ENCODE data around the gene ARL15.
"Not testable (repeated sequence)": the region's sequence is repeated elsewhere in the genome, so short reads cannot be mapped to it uniquely, and the experiment has no call there.

ARL15 gene

DNA sequence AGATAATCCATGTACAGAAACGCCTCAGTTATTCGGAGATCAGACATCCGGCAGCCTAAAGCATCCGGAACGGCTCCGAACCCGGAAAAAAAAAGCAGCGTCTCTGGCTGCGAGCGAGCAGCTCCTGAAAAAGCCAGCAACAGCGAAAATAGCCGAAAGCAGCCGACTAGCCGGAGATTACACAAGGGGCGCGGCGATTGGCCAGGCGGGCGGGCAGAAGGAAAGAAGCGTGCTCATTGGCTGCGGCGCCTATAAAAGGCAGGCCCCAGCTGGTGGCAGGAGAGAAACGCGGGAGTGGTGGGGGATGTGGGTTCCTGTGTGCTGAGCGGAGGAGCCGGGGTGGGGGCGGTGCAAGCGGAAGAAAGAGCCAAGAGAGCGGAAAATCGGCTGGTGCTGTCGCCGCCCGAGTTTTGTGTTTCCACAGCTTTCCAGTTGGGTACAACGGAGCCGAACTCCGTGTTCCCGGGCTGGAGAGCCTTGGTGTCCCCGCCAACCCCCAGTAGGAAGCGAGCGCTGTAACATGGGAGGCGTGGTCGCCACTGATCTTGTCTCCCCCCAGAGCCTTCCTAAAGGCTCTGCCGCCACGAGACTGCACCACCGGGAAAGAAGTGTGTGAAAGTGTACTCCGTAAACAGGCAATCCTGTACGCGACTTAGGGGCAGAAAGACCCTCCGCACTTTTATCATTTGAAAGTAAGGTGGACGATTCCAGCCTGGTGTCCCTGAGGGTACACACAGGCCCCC, at the start of gene ARL15:
TSS of gene ARL15 (minus strand) at position 141 of the 743 bp plus-strand sequence.
- DNase-seq (ENCODE audit: low read depth), result peak; percentile 96

DNA sequence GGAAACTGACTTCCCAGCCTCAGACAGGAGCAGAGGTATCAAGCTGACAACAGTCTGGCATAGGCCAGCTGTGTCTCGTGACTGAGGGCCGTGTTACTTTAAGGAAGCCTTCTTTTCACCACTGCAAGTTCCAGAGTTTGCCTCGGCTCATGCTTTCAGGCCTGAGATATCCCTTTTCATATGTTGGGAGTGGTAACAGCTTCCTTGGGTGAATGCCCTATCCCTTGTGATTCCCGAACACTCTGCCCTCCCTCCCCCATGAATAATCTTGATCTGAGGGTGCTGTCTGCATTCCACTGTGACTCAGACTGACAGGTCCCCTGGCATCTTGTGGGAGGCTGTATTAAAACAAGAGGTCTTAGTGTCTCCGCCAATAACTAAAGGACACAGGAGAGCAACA, 49.7 kb upstream of the ARL15 start:
- DNase-seq (ENCODE audit: low read depth), result peak; percentile 55

DNA sequence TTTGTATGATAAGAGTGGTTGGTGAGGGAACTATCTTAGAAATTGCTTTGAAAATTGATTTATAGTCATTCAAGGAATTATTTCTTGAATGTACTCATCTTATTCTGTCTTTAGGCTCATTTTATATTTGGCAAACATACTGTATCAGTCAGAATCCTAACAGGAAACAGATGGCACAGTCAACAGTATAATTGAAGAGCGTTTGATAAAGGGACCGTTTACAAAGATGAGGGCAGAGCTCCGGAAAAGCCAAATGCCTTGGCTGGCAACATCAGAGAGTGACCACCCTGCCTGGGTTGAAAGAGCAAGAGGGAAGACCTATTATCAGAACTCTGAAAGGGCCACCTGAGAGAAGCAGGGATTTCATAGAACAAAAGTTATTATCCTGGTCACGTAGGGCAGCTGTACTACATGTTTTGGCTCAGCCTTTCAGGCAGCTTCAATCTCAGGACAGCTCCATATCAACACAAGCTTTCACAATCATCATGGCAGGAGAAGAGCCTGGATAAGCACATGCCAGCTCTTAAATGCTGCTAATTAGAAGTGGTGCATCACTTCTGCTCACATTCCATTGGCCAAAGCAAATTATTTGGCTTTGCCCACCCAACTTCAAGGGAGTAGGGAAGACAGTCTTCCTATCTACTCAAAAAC, 47.2 kb upstream of the ARL15 start:
- no peak for DNase-seq (ENCODE audit: low read depth)

DNA sequence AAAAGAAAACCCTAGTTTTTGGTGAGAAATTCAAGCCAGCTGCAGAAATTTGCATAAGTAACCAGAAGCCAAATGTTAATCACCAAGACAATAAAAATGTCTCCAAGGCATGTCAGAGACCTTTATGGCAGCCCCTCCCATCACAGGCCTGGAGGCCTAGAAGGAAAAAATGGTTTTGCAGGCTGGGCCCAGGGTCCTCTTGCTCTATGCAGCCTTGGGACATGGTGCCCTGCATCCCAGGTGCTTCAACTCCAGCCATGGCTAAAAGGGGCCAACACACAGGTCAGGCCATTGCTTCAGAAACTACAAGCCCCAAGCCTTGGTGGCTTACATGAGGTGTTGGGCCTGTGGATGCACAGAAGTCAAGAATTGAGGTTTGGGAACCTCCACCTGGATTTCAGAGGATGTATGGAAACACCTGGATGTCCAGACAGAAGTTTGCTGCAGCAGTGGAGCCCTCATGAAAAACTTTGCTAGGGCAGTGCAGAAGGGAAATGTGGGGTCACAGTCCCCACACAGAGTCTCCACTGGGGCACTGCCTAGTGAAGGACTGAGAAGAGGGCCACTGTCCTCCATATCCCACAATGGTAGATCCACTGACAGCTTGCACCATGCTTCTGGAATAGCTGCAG, 43.7 kb upstream of the ARL15 start:
- not testable (repeated sequence) for DNase-seq (ENCODE audit: low read depth)

DNA sequence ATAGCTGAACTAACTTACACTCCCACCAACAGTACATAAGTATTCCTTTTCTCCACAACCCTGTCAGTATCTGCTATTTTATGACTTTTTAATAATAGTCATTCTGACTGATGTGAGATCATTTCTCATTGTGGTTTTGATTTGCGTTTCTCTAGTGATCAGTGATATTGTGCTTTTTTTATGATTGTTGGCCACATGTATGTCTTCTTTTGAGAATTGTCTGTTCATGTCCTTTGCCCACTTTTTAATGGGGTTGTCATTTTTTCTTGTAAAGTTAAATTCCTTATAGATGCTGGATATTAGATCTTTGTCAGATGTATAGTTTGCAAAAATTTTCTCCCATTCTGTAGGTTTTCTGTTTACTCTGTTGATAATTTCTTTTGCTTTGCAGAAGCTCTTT, 42.2 kb upstream of the ARL15 start:
- DNase-seq (ENCODE audit: low read depth), result not testable (repeated sequence)

DNA sequence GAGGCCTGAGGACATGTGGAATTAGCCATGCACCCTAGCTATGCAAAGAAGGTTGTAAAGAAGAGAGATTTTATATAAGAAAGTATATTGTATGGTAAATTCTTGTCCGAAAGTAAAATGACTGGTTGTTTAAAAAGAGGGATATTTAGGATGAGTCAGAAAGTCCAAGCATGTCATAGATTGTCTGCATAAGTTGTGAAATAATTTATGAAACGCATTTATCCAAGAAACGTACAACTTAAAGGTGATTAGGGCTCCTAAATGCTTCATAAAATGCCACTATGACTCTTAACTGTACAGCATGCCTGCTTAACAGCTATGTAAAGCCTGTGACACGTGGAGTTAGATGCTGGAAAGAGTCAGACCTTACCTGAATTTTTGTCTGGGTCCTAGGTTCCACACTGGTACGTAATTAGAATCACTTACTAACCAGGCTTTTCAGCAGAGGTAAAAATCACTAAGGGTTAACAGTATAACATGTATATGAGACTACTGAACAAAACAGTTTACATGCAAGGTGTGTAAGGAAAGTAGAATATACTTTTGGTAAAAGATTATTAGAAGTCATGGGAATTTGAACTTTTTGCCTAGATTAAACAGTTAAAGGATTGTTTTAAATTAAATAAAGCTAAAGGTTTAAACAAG, 37.0 kb upstream of the ARL15 start:
- no peak for DNase-seq (ENCODE audit: low read depth)

DNA sequence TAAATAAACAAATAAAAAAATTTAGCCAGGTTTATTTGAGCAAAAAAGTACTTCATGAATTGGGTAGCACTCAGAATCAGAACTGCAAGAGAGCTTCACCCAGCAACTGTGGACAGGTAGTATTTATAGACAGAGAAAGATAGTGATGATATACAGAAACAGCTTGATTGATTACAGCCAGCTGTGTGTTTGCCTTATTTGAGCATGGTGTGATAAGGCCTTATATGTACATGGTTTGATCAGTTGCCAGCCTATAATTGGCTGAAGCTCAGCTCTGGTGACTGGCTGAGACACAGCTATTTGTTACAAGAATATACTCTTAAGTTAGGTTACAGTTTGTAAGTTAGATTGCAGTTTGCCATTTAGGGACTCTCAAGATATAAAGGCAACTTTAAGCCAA, 34.3 kb upstream of the ARL15 start:
- DNase-seq (ENCODE audit: low read depth), result no peak

DNA sequence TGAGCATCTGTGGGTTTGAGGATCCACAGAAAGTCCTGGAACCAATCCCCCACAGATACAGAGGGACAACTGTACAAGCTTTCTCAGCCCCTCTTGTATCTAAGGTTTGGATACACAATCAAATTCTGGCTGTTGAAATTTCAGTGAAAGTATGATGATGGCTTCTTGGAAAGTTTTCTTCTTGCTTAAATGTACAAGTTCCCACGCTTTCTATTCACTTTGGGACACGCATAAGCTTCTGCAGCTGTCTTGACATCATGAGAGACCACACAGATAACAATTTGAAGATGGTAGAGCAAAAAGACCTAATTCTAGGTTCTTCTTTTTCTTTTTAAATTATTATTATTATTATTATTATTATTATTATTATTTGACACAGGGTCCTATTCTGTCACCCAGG, 31.6 kb upstream of the ARL15 start:
- DNase-seq (ENCODE audit: low read depth), result no peak

DNA sequence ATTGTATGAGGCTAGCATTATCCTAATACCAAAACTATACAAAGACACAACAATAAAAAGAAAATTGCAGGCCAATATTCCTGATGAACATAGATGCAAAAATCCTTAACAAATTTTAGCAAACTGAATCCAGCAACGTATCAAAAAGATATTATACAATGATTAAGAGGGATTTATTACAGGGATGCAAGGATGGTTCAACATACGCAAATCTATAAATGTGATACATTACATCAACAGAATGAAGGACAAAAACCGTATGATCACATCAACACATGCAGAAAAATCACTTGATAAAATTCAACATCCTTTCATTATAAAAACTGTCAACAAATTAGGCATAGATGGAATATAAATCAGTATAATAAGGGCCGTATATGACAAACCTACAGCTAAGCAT, 27.1 kb upstream of the ARL15 start:
- no peak for DNase-seq (ENCODE audit: low read depth)

DNA sequence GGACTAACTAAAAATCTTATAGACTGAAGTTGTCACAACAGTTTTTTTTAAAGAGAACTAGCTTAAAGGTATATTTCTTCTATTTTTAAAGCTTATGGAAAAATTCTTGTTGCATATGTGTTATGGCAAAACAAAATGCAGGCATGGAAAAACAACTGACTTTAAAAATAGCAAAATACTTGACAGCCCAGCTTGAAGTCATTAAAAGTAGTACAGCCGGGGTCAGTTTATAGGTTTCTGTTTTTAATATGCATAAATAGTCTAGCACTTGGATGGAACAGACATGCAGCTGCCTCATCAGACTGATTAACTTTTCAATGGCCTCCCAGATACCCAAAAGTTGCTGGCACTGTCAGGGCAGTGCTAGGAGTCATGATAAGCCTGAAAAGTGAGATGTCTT, 22.3 kb upstream of the ARL15 start:
- DNase-seq (ENCODE audit: low read depth), result no peak

DNA sequence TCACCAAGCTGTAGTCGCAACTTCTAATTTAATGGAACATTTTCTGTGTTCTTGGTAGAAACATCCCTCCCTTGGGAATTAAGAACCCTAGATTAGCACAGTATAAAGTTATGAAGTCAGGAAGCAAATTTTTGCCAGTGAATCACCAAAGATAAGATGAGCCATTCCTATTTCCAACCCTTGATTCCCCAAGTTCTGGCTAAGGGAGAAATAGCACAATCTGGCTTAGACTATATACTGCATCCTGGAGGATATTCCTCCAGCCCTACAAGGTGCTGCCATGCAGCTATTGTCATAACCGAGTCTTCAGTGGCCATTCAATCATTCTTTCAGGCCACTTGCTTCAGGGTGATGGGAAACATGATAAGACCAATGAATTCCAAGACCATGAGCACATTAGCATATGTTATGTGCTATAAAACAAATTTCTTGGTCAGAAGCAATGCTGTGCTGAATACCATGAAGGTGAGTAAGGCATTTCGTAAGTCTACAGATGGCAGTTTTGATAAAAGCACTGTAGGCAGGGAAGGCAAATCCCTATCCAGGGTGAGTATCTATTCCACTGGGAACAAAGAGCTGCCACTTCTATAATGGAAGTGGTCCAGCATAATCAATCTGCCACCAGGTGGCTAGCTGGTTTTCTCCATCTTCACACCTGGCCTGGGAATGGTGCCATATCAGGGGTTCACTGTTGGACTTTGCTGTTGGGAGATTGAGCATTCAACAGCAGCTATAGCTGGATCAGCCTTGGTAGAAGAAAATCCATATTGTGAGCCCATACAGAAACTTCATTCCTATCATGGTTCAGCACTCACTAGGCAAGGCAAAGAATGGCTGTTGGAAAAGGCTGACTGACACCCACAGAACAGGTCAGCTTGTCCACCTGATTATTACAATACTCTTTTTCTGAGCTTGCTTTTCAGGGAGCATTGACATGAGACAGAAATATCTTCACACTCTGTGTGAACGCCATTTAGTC, 19.6 kb upstream of the ARL15 start:
- DNase-seq (ENCODE audit: low read depth), result peak; percentile 66

DNA sequence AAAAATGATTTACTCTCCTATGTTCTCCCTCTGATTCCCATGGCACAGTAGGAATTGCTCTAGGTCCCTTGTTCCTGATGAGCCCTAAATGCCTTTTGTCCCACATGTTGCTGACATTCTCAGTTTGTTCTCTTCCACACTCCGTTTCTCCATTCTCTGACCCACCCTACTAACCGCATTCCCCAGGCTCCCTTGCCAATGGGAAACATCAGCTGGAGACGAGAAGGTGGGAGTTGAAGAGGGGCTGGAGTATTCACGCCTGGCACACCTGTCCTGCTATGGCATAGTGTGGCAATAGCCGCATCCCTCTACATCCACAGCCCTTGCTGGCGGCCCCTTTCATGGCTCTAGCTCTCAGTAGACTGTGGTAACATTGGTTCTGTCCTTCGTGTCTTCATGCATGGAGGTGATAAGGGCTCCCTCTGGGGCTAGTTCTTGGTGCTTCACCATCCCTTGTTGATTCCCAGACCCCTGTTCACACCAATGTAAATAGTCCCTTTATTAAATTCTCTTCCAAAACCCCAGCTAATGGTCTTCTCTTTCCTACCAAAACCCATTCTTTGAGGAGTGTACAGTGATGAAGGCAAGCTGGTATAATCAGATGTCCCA, 16.4 kb upstream of the ARL15 start:
- no peak for DNase-seq (ENCODE audit: low read depth)

DNA sequence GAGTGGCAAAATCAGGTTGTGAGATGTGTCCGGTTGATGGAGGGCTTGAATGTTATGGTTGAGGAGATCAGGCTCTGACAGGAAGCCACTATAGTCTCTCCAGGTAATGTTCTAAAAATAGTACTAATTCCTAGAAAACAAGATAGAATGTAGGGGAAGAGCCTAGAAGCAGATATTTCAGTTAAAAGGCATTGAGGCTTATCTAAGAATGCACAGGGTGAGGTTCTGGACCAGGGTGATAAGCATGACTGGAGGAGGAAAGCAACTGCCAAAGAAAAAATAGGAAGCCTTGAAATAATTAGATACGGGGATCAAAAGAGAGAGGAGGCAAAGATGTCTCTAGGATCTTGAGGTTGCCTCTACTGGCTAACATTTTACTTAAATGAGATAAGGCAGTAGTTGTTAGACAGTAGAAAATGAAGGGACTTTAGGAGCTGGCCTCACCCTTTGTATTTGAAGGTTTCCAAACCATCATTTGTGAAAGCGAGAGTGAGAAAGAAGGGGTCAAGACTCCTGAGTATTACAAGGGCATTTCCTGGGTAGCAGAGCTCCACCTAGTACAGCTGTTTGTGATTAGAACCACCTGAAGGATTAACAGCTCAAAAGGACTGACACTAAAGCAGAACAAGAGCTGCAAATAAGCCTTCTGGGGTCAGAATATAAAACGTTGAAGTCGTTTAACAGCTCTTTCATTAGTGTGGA, 15.4 kb upstream of the ARL15 start:
- DNase-seq (ENCODE audit: low read depth), result no peak

DNA sequence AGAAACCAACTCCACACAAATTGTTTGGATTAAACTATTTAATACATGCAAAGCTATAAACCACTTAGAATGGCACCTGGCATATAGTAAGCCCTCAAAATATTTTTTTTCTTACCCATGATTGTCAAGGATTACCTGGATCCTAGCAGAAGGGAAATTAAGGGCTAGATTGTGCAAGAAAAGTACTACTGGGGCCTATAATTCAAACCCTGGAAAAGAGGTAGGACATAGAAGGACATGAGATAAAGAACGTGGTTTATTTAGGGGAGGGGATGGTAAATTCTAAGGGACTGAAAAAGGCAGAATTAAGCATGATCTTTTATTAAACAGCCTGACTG, 14.9 kb upstream of the ARL15 start:
- DNase-seq (ENCODE audit: low read depth), result no peak

DNA sequence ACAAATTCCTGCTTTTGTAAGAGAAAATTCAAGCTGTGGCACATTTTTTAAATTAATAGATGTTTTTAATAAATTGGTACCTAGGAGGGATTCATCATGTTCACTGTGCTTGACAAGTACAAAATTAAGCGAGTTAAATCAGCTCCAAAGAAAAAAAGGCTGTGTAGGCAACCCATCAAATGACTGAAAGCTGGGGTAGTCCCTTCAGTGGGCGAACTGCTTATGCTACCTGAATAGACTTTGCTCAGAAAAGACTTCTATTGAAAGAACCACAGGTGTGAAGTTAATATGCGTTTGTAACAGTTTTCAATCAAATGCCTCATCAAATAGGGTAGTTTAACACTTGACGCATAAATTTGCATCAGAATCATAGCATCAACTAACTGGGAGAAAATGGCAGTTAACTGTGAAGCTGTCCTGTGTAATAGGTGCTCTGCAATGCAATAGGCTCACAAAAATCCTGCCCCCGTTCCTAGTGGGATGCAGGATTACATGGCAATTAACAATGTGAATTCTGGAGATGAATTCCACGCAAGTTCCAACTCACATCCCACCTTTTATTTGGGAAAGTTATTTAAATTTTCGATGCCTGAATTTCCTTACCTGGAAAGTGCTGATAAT, 14.4 kb upstream of the ARL15 start:
- no peak for DNase-seq (ENCODE audit: low read depth)

DNA sequence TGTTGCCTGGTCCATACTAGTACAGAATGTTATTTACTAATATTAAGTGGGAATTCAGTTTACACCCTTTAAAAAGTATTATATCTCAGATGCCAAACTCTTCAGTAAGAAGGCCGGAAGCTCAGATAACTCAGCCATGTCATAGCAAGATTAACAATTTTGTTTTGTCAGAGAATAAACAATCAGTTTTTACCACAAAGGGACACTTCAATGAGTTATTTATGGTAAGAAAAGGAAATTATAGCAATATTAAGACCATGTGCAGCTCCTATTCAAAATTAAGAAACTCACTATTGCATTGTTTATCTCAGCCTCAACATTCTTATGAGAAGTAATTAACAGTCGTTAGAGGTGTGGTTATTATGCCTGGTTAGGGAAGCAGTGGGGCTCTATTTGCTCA, 13.1 kb upstream of the ARL15 start:
- DNase-seq (ENCODE audit: low read depth), result no peak

DNA sequence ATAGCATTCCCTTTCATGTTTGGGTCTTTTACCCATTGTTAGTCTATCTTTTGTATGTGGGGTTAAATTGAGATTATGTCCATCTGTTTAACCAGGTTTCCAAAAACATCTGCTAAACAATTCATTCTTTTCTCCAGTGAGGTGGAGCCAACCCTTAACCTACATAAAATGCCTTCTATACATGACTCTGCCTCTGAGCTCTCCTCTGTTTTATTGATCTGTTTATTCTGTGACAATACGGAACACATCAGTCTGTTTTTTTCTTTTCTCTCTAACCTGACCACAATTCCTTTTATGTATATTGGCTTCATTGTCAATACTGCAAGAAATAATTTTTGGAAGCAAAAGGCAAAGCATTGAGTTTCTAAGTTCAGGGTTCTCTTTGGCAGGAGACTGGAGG, 9.9 kb upstream of the ARL15 start:
- DNase-seq (ENCODE audit: low read depth), result no peak

DNA sequence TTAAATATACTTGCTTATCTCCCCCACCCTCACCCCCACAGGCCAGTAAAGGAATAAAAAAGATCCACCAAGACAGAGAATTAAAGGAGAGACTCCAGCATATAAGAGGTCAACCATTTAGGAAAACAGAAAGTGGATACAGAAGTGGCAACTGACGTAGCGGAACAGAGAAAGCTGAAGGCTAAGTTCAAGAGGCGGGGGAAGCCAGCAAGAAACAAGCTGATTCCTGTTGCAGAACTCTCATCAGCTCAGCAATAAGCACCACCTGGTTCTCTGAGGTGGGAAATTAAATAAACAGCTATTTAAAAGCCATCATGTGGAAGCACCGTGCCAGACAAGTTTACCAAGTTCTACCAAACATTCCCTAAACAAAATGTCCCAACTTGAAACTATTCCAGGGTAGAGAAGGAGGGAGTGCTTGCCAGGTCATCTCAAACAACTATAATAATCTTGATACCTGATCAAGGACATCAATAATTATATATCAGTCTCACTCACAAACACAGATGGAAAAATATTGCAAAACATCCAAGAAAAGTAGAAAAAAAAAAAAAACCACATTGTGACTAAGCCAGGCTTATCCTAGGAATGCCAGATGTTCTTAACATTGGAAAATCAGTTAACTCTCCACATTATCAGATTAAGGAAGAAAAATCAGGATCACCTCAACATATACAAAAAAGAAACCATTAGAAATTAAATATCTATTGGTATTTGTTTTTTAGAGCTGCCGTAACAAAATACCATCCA, 7.3 kb upstream of the ARL15 start:
- no peak for DNase-seq (ENCODE audit: low read depth)

DNA sequence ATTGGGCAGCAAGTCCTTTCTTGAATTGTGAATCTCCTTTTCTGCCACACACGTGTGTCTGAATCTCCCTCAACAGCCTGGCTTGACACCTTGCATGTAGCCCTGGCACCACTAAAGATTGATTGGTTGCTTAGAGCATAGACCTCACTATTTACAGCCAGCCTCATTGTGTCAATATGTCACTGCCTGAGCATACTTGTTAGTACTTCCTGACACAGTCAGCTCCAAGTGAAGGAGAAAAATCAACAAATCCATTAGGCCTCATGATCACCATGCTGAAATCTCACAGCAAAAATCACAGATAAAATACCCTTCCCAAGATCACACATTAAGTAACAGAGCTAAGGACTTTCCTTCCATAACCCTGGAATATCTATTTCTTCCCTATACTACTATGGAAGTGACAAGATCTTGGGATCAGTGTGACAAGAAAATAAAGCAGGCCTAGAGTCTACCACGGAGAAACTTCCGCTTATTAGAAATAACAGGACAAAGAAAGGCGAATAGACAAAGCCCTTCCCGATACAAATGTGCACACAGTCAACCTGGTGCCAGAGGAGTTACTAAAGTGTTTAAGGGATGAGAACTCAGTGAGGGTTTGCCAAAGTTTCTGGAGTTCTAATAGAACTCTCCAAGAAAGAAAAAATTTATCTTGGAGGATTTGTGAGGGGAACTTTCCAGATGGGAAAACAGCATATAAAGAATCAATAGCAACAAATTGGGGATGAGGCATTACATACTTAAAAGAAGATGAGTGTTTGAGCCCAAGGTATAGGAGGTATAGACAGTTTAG, 5.6 kb upstream of the ARL15 start:
- DNase-seq (ENCODE audit: low read depth), result no peak
